ENCODE results near the gene MLANA. TPM values are rescaled to one million over a fixed set of nuclear protein-coding genes. Genes with fewer than 3 reads are reported as not detected.

MLANA gene
- total RNA-seq, 4 donors from 2014 or later, result not detected

- Histone ChIP-seq H3K4me3 (no peak overlapping the region), H3K27me3 (no peaks in the 10 kb centered on the region), H3K9me3 (no peaks in the 10 kb centered on the region), H3K27ac (no peak overlapping the region), H3K36me3 (peaks cover 0 to 48% of the 10 kb centered on the region in 2 donors), H3K4me1 (no peaks in the 10 kb centered on the region)
- no peak for ATAC-seq
- no peak for TF ChIP-seq CTCF (IDR thresholded peaks at IDR 0.05)
- TF ChIP-seq POLR2A (IDR thresholded peaks at IDR 0.05), result no peak
- TF ChIP-seq EP300 (IDR thresholded peaks at IDR 0.05), result no peak
- no peak for TF ChIP-seq POLR2AphosphoS5 (IDR thresholded peaks at IDR 0.05)
- 91 to 93% methylated on average over 3 of the region's 3 CpGs for WGBS, 2 donors (ENCODE audit: low coverage in 1 of 2)
These were observed 27.8 kb downstream of the MLANA start for GRCh38 chr9:5918460-5918859.

- Histone ChIP-seq H3K36me3 (peaks cover 0 to 66% of the 10 kb centered on the region in 2 donors), H3K27ac (no peak overlapping the region), H3K9me3 (no peaks in the 10 kb centered on the region), H3K27me3 (no peaks in the 10 kb centered on the region), H3K4me3 (no peak overlapping the region), H3K4me1 (no peaks in the 10 kb centered on the region)
- no peak for TF ChIP-seq CTCF (IDR thresholded peaks at IDR 0.05)
- no peak for ATAC-seq
- WGBS, 2 donors (ENCODE audit: low coverage in 1 of 2), result 89 to 100% methylated on average over 2 of the region's 2 CpGs
These were observed 30.2 kb downstream of the MLANA start for GRCh38 chr9:5920860-5921328.

DNA sequence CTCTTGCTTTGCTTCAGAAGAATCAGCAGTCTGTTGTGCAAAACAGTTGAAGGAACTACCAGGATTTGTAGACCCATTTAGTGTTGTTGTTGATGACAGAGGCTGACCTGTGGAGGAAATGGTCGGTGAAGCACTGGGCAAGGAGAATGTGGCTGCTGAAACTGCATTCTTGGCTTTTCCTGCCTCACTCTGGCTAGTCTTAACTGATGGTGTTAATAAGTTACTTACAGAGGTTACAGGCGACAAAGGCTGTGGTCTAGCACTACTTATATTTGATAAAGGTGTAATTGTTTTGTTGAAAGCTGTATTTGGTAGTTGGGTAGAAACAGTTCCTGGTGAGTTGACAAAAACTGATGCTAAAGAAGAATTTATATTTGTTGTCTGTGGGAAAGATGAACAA is 31.5 kb downstream of the MLANA start:
- 76 to 80% methylated on average over 2 of the region's 2 CpGs for whole genome bisulfite sequencing, 2 donors (ENCODE audit: low coverage in 1 of 2)

DNA sequence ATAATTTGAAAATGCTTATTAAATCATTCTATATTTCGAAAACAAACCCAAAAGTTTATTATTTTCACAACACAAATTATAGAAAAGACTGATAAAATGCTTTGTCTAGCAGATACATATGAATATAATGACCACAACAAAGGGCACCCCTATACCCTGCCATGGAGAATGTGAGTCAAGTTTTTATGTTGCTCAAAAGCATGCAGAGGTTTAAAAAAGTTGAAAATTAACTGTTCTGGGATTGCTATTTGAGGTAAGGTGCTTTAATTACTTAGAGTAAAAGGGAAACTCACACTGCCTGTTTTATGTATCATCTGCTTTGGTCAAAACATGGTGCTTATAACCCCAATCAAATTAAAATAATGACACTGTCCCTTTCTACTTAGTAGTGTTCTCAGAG is 41.0 kb downstream of the MLANA start:
- H3K36me3 ChIP-seq, result peaks cover 0 to 18% of the 10 kb centered on the region in 2 donors
- no peak for ATAC-seq
- H3K4me3 ChIP-seq, result no peak overlapping the region
- no peak overlapping the region for H3K27ac ChIP-seq
- WGBS, 2 donors (ENCODE audit: low coverage in 1 of 2), result 100% methylated on average over 1 of the region's 1 CpG
- TF ChIP-seq CTCF (IDR thresholded peaks at IDR 0.05) (no peak), EP300 (IDR thresholded peaks at IDR 0.05) (no peak), POLR2AphosphoS5 (IDR thresholded peaks at IDR 0.05) (no peak), POLR2A (IDR thresholded peaks at IDR 0.05) (no peak)
- no peaks in the 10 kb centered on the region for H3K27me3 ChIP-seq
- no peaks in the 10 kb centered on the region for H3K9me3 ChIP-seq
- H3K4me1 ChIP-seq, result no peaks in the 10 kb centered on the region

More for the DNA sequence above, 31.5 kb downstream of the MLANA start:
- no peak overlapping the region for H3K27ac ChIP-seq
- no peaks in the 10 kb centered on the region for H3K9me3 ChIP-seq
- H3K4me3 ChIP-seq, result no peak overlapping the region
- TF ChIP-seq CTCF (IDR thresholded peaks at IDR 0.05), result no peak
- no peak for TF ChIP-seq POLR2AphosphoS5 (IDR thresholded peaks at IDR 0.05)
- TF ChIP-seq EP300 (IDR thresholded peaks at IDR 0.05), result no peak
- no peak for TF ChIP-seq POLR2A (IDR thresholded peaks at IDR 0.05)
- no peak for ATAC-seq
- H3K36me3 ChIP-seq, result peaks cover 0 to 72% of the 10 kb centered on the region in 2 donors
- H3K4me1 ChIP-seq, result no peaks in the 10 kb centered on the region
- no peaks in the 10 kb centered on the region for H3K27me3 ChIP-seq

GRCh38 chr9:5938449-5938848 is 47.8 kb downstream of the MLANA start:
- Histone ChIP-seq H3K36me3 (peaks cover 0 to 12% of the 10 kb centered on the region in 2 donors), H3K27ac (no peak overlapping the region), H3K27me3 (no peaks in the 10 kb centered on the region), H3K9me3 (no peaks in the 10 kb centered on the region), H3K4me1 (no peaks in the 10 kb centered on the region), H3K4me3 (no peak overlapping the region)
- WGBS, 2 donors (ENCODE audit: low coverage in 1 of 2), result 89 to 92% methylated on average over 2 of the region's 2 CpGs
- no peak for TF ChIP-seq POLR2A (IDR thresholded peaks at IDR 0.05)
- no peak for ATAC-seq

All from gastroesophageal sphincter (tissue), 4 donors.